NCI-H1092 (cell line): ENCODE measurements around the gene ATP10B.

ENCODE experiments used
- DNase-seq: peaks from one replicate; lab custom pipeline; 2025; lab: John Stamatoyannopoulos, UW

Gene ATP10B

DNA sequence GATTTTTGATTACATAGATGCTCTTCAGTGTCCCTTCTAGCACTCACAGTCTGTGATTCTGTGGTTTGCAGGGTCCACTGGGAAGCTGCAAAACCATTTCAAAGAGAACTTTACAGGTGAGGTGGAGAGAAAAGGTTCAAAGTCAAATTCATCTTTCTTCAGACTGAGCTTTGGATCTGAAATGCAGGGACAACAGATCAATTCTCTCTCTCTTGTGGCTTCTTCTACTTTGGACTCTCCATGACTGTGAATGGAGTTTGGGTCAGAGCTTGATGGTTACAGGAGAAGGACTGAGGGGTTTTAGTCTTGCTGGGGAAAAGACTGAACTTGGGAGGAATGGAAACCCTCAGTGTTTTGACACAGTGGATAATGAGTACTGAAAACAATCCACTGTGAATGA, 338.5 kb downstream of the ATP10B start:
- DNase-seq: no peak
